DOHH2 (cell line): Measurements from ENCODE around the gene COL1A1.

Experiments
- EZH2phosphoT487 ChIP-seq: fragments of 200-600 bp; sonication (generic); IDR thresholded peaks from 2 replicates; pipeline ENCODE4 v1.6.1; 2017; ENCODE audit warnings: borderline replicate concordance, mild to moderate bottlenecking, antibody characterized with exemption, low read length, moderate library complexity, mixed read lengths
- TF ChIP-seq, protein P1 (sequence below): fragments of 200-600 bp; sonication (generic); IDR thresholded peaks from one replicate; pipeline ENCODE4 v1.5.1; 2014; ENCODE audit warnings: antibody characterized with exemption, mild to moderate bottlenecking, low read depth, low read length; ENCODE audit not compliant: poor library complexity, severe bottlenecking

DNA sequence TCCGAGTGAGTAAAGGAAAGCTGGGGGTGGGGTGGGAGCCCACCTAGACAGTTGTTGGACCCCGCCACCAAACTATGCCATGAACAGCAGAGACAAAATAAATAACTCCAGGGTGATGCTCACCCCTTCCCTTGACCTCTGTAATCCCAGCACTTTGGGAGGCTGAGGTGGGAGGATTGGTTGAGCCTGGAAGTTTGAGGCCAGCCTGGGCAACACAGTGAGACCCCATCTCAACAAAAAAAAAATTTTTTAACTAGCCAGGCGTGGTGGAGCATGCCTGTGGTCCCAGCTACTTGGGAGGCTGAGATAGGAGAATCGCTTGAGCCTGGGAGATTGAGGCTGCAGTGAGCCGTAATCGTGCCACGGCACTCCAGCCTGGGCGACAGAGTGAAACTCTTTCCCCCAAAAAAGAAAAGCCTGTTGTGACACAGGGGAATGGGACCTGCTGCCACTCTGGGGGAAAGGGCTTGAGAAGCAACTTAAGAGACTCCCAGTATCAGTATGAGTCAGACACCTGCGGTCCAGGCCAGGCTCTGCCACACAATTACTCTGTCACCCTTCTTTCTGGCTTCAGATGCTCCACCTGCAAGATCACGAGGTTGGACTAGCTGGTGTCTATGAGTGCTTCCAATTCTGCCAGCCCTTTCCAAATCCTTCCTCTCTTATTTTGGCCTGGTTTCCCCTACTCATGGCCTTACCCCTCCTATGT lies 30.6 kb downstream of the COL1A1 start:
- TF ChIP-seq, protein P1, sequence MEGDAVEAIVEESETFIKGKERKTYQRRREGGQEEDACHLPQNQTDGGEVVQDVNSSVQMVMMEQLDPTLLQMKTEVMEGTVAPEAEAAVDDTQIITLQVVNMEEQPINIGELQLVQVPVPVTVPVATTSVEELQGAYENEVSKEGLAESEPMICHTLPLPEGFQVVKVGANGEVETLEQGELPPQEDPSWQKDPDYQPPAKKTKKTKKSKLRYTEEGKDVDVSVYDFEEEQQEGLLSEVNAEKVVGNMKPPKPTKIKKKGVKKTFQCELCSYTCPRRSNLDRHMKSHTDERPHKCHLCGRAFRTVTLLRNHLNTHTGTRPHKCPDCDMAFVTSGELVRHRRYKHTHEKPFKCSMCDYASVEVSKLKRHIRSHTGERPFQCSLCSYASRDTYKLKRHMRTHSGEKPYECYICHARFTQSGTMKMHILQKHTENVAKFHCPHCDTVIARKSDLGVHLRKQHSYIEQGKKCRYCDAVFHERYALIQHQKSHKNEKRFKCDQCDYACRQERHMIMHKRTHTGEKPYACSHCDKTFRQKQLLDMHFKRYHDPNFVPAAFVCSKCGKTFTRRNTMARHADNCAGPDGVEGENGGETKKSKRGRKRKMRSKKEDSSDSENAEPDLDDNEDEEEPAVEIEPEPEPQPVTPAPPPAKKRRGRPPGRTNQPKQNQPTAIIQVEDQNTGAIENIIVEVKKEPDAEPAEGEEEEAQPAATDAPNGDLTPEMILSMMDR = no peak
- no peak for TF ChIP-seq EZH2phosphoT487
